GM12891 (cell line): Measurements from ENCODE around the gene PEX26.
"Not testable (repeated sequence)": the region's sequence is repeated elsewhere in the genome, so short reads cannot be mapped to it uniquely, and the experiment has no call there.

Experiments used
- DNase-seq: peaks from one replicate; pipeline ENCODE4 v3.0.0; 2011; ENCODE audit warnings: low spot score; ENCODE audit not compliant: insufficient read length
- FAIRE-seq: peaks from 2 replicates; lab custom pipeline; 2011; peaks lifted over from hg19 to GRCh38; lab: Jason Lieb, UNC
- PAX5 ChIP-seq: IDR thresholded peaks from 2 replicates; pipeline ENCODE4 v1.6.1; 2011; ENCODE audit warnings: low read length, moderate library complexity, mild to moderate bottlenecking; ENCODE audit not compliant: insufficient read depth, severe bottlenecking
- POLR2A ChIP-seq: IDR thresholded peaks from 2 replicates; pipeline ENCODE4 v1.6.1; 2011; ENCODE audit warnings: low read depth, low read length, control low read depth
- POLR2AphosphoS5 ChIP-seq: IDR thresholded peaks from 2 replicates; pipeline ENCODE4 v1.6.1; 2011; ENCODE audit warnings: low read depth, low read length, control low read depth
- POU2F2 ChIP-seq: IDR thresholded peaks from 2 replicates; pipeline ENCODE4 v1.6.1; 2011; ENCODE audit warnings: low read depth, mild to moderate bottlenecking, control low read depth, low read length, moderate library complexity
- SPI1 ChIP-seq: IDR thresholded peaks from 2 replicates; pipeline ENCODE4 v1.6.1; 2011; ENCODE audit warnings: low read depth, low read length, control low read depth
- TAF1 ChIP-seq: IDR thresholded peaks from 2 replicates; pipeline ENCODE4 v1.6.1; 2011; ENCODE audit warnings: low read depth, low read length, control low read depth

Gene PEX26

DNA sequence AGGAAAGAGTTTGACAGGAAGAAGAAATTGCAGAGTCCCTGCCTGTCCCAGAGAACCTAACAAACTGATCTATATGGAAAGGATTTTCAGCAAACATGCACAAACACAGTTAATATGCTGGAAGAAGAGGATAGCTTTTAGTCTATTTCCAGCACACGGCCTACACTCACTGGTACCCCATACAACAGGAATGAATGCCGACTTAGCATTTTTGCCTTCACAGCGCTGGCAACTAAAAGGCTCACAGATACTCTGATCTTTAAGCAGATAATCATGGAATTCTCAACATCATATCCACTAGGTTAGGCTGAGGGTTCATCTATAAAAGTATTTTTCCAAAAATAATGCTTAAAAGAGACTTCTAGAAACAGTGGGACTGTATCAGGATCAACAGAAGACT lies 23.0 kb downstream of the PEX26 start:
- DNase-seq: no peak
- no peak for TF ChIP-seq POU2F2
- TF ChIP-seq SPI1: no peak
- no peak for TF ChIP-seq POLR2A
- TF ChIP-seq POLR2AphosphoS5: no peak
- no peak for FAIRE-seq

DNA sequence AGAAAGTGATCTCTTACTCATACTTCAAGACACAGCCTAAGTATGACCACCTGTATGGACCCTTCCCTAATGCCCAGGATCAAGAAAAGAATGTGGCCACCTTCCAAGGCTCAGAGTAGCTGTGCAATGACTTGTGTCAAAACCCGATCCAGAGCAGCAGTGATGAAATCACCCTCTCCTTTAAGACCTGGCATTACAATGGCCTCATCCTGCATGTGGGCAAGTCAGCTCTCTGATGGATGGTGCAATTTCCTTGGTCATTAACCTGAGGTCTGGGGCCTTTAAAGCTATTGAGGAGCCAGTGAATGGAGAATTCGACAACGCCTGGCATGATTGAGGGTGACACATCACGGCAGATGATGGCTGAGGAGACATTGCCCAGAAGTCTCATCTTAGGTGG lies 23.7 kb downstream of the PEX26 start:
- FAIRE-seq (no peak), DNase-seq (no peak)
- TF ChIP-seq POLR2A: no peak
- TF ChIP-seq POLR2AphosphoS5: no peak
- no peak for TF ChIP-seq TAF1
- no peak for TF ChIP-seq PAX5
- TF ChIP-seq SPI1: no peak
- no peak for TF ChIP-seq POU2F2

DNA sequence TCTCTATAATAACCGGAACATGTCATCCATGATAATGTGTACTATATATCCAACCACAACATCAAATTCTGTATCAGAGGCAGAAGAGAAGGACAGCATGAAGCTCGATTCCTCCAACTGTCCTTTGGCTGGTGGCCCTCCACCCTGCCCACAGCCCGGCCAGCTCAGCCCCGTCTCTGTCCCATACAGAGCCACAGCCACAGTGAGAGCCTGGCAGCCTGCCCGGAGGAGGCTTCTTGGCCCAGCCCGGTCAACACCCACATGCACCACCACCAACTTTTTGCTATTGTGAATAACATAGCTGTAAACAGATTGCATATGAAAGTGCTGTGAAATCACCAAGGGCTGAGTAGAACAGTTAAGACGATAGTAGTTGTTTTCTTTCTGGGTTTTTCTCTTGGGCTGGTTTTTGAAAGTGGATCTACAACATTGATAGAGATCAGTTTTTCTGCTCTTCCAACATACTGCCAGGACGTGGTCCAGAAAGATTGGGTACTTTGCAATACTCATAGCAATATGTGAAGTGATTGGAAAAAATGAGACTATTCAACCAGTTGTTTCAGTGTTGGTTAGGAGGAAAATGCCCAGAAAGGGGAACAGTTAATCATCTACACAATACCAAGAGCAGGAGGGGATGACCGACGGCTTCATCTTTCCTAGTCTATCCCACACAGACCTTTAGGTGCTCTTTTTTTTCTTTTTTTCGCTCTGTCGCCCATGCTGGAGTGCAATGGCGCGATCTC lies 25.9 kb downstream of the PEX26 start:
- no peak for DNase-seq
- FAIRE-seq: no peak
- TF ChIP-seq POLR2AphosphoS5 (no peak), SPI1 (peak; percentile 81)

DNA sequence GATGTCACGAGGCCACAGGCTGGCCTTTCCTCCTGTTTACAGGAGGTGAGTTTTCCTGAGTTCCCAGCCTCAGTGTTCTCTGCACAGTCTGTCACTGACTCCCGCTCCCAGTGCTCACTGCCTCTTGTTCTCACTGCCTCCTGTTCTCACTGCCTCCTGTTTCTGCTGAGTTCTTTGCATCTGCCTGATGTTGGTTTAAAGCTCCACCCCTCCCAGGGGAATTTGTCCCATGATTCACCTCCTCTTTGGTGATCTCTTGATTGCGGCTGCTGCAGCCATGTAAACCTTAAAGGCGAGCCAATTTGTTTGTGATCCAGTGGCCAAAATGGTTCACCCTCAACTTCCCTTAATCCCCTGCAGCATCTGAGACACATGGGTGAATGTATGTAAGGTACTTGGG lies 26.8 kb downstream of the PEX26 start:
- FAIRE-seq: no peak
- TF ChIP-seq PAX5 (no peak), TAF1 (no peak), POLR2A (no peak), POLR2AphosphoS5 (no peak), POU2F2 (no peak), SPI1 (no peak)
- no peak for DNase-seq

DNA sequence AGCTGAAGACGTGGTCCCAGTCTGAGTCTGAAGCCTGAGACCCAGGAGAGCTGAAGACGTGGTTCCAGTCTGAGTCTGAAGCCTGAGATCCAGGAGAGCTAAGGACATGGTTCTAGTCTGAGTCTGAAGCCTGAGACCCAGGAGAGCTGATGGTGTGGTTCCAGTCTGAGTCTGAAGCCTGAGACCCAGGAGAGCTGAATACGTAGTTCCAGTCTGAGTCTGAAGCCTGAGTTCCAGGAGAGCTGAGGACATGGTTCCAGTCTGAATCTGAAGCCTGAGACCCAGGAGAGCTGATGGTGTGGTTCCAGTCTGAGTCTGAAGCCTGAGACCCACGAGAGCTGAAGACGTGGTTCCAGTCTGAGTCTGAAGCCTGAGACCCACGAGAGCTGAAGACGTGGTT lies 28.2 kb downstream of the PEX26 start:
- DNase-seq, FAIRE-seq: not testable (repeated sequence)

DNA sequence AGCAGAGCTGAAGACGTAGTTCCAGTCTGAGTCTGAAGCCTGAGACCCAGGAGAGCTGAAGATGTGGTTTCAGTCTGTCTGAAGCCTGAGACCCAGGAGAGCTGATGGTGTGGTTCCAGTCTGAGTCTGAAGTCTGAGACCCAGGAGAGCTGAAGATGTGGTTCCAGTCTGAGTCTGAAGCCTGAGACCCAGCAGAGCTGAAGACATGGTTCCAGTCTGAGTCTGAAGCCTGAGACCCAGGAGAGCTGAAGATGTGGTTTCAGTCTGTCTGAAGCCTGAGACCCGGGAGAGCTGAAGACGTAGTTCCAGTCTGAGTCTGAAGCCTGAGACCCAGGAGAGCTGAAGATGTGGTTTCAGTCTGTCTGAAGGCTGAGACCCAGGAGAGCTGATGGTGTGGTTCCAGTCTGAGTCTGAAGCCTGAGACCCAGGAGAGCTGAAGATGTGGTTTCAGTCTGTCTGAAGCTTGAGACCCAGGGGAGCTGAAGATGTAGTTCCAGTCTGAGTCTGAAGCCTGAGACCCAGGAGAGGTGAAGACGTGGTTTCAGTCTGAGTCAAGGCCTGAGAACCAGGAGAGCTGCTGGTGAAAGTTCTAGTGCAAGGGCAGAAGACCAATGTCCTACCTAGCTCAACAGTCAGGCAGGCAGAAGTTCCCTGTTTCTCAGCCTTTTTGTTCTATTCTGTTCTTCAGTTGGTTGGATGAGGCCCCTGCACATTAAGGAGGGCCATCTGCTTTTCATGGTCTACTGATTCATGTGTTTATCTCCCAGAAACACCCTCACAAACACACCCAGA lies 29.0 kb downstream of the PEX26 start:
- TF ChIP-seq POU2F2: peak; percentile 41; the same call in 1 of the 2 replicates
- not testable (repeated sequence) for DNase-seq

DNA sequence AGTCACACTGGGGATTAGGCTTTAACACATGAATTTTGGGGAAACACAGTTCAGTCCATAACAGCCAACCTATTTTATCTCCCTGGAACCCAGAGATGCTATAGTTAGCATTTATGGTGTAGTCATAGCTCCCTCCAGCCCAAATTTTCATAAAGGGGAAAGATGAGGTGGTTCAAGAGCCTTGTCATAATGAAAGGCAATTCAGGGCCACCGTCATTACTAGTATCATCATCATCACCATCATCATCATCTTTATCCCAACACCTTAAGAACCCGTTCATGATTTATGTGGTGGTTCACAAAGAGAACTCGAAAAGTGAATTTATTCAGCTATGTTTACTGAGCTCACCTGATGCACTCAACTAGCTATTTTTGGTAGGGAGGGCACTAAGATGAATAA lies 30.4 kb downstream of the PEX26 start:
- no peak for FAIRE-seq
- no peak for TF ChIP-seq PAX5
- no peak for TF ChIP-seq SPI1
- TF ChIP-seq TAF1: no peak
- no peak for TF ChIP-seq POLR2AphosphoS5
- TF ChIP-seq POU2F2: no peak
- TF ChIP-seq POLR2A: no peak

More for the DNA sequence above, 29.0 kb downstream of the PEX26 start:
- peak; percentile 43 for FAIRE-seq

DNA sequence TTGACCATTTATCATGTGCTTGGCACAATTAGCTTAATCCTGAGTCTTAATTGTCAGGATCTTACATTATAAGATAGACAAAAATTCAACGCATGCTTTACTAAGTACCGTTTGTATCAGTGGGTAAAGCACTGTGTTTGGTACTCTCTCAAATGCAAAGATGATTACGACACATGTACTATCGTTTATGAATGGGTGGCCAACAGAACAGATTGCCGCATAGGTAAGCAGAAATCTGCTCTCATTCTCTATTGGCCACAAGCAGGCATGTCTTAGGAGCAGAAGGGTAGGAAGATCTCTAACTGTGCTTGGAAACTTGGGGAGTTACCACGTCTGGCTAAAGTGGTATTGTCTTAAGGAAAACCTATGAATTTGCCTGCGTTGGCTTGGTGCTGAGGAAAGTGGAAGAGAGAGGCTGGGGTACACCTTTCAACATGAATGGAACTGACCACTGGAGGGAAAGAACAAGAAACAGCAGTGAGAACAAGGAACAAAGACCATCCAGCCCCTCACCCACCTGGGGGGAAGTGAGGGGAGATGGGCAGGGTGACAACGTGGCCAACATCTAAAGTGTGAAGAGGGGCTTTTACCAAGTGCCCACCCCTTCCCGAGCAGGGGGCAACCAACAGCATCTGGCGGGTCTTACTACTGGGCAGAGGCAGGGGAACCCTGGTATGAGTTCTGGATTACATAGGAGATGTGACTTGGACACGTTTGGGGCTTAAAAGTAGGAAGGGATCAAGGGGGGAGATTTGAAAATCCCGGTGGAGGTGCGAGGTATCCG lies 31.8 kb downstream of the PEX26 start:
- TF ChIP-seq TAF1 (no peak), POLR2A (no peak), SPI1 (no peak; the same call in 1 of the 2 replicates), POLR2AphosphoS5 (no peak), PAX5 (no peak), POU2F2 (no peak)
- FAIRE-seq (no peak), DNase-seq (no peak)

More for the DNA sequence above, 30.4 kb downstream of the PEX26 start:
- no peak for DNase-seq

DNA sequence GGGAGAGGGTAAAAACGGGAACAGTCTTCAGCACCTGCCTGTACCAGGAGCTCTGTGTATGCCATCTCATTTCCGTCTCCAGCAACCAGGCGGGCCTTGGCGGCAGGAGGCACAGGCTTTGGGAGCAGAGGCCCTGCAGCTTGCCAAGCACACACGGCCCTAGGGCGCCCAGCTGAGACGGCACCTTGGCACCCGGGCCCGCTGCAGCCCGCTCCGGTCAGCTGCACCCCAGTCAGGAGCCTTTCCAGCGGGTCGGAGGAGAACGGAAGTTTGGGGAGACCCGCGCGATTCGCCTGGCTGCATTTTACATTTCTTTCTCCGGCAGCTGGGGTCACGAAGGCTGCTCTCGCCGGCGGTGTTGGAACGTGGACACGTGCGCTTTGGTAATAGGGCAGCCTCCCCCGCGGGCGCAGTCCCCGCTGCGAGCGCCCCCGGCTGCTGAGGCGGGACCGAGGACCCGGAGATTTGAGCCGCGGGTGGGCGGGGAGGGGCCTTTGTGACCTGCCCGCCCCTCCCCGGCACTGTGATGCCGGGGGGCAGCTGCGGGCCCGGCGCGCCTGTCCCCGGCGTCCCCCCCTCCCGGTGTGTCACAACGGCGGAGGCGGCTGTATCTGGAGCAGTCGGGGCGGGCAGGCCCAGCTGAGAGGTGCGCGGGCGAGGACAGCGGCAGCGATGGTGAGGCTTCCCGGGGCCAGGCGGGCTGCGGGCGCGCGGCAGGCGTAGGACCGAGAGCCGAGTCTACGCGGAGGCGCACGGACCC lies 32.6 kb downstream of the PEX26 start, which contains the start of gene TUBA8:
Gene TUBA8, plus strand, starts transcription at position 616 of the 760 bp plus-strand sequence. Its CDS starts 57 bp downstream, at position 673.
- TF ChIP-seq TAF1 (peak; percentile 43; the same call in 1 of the 2 replicates), POU2F2 (no peak), PAX5 (peak; percentile 90), SPI1 (no peak), POLR2A (no peak), POLR2AphosphoS5 (no peak)
- FAIRE-seq: peak; percentile 73
- peak; percentile 39 for DNase-seq
